Panc1 (cell line): ENCODE measurements around the gene ATAD2B.
"Not testable (repeated sequence)": the region's sequence is repeated elsewhere in the genome, so short reads cannot be mapped to it uniquely, and the experiment has no call there.

Experiments
- POLR2AphosphoS5 ChIP-seq: IDR thresholded peaks from 2 replicates; pipeline ENCODE4 v1.6.1; 2012; ENCODE audit warnings: mild to moderate bottlenecking, low read depth, low read length, moderate library complexity
- SIN3A ChIP-seq: IDR thresholded peaks from 2 replicates; pipeline ENCODE4 v1.6.1; 2012; ENCODE audit warnings: low read depth, mild to moderate bottlenecking, low read length, moderate library complexity, borderline replicate concordance; ENCODE audit not compliant: insufficient read depth
- TCF7L2 ChIP-seq: IDR thresholded peaks from 2 replicates; pipeline ENCODE4 v1.6.1; 2011; ENCODE audit warnings: mild to moderate bottlenecking, low read depth, low read length, inconsistent platforms
- TF ChIP-seq, protein P1 (sequence below): fragments of 450-650 bp; IDR thresholded peaks from 2 replicates; pipeline ENCODE4 v1.5.1; 2017; ENCODE audit warnings: mild to moderate bottlenecking
- TF ChIP-seq, protein P2 (sequence below), 2 experiments: IDR thresholded peaks; 2 replicates each; pipeline ENCODE4 v1.6.1; 2011 to 2012; ENCODE audit warnings: low read depth in 2 of 2, control low read depth in 1 of 2, low read length in 1 of 2, mild to moderate bottlenecking in 1 of 2, moderate library complexity in 1 of 2; ENCODE audit not compliant: insufficient read depth in 1 of 2

- TF ChIP-seq, protein P1, sequence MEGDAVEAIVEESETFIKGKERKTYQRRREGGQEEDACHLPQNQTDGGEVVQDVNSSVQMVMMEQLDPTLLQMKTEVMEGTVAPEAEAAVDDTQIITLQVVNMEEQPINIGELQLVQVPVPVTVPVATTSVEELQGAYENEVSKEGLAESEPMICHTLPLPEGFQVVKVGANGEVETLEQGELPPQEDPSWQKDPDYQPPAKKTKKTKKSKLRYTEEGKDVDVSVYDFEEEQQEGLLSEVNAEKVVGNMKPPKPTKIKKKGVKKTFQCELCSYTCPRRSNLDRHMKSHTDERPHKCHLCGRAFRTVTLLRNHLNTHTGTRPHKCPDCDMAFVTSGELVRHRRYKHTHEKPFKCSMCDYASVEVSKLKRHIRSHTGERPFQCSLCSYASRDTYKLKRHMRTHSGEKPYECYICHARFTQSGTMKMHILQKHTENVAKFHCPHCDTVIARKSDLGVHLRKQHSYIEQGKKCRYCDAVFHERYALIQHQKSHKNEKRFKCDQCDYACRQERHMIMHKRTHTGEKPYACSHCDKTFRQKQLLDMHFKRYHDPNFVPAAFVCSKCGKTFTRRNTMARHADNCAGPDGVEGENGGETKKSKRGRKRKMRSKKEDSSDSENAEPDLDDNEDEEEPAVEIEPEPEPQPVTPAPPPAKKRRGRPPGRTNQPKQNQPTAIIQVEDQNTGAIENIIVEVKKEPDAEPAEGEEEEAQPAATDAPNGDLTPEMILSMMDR, result not testable (repeated sequence)
- TF ChIP-seq, protein P2, sequence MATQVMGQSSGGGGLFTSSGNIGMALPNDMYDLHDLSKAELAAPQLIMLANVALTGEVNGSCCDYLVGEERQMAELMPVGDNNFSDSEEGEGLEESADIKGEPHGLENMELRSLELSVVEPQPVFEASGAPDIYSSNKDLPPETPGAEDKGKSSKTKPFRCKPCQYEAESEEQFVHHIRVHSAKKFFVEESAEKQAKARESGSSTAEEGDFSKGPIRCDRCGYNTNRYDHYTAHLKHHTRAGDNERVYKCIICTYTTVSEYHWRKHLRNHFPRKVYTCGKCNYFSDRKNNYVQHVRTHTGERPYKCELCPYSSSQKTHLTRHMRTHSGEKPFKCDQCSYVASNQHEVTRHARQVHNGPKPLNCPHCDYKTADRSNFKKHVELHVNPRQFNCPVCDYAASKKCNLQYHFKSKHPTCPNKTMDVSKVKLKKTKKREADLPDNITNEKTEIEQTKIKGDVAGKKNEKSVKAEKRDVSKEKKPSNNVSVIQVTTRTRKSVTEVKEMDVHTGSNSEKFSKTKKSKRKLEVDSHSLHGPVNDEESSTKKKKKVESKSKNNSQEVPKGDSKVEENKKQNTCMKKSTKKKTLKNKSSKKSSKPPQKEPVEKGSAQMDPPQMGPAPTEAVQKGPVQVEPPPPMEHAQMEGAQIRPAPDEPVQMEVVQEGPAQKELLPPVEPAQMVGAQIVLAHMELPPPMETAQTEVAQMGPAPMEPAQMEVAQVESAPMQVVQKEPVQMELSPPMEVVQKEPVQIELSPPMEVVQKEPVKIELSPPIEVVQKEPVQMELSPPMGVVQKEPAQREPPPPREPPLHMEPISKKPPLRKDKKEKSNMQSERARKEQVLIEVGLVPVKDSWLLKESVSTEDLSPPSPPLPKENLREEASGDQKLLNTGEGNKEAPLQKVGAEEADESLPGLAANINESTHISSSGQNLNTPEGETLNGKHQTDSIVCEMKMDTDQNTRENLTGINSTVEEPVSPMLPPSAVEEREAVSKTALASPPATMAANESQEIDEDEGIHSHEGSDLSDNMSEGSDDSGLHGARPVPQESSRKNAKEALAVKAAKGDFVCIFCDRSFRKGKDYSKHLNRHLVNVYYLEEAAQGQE (IDR thresholded peaks at IDR 0.05; ENCODE audit: insufficient read depth in 1 of 2, low read depth in 2 of 2, low read length in 1 of 2), result not testable (repeated sequence)
- TF ChIP-seq POLR2AphosphoS5, SIN3A, TCF7L2: not testable (repeated sequence)
These were observed 146.5 kb downstream of the ATAD2B start for GRCh38 chr2:23780465-23780864.
